ENCODE measurements around the gene PTRH1. TPM values are rescaled to one million over a fixed set of nuclear protein-coding genes. Genes with fewer than 3 reads are reported as not detected.

The PTRH1 gene
- total RNA-seq, 2 donors from 2014 or later = 23.6 to 64.9 TPM

DNA sequence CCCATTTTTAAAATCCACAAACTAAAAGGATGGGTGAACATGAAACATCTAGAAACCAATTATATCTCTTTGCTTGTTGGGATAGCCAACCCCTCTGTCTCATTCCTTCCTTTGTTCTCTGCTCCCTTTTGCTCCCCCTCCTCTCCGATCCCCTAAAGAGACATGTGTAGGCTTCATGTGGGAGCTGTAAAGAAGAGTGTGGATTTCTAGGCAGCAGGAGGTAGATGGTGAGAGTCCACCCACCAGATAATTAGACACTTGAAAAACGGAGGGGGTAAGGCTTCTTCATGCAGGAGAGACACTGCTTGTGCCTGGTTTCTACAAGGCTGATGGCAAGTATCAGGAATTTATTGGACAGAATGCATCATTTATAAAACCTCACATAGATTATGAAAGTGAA, 36.0 kb downstream of the PTRH1 start:
- TF ChIP-seq POLR2A (IDR thresholded peaks at IDR 0.05) (no peak), CTCF (IDR thresholded peaks at IDR 0.05) (no peak)
- no peak overlapping the region for H3K4me3 ChIP-seq
- H3K27ac ChIP-seq = no peak overlapping the region
- no peaks in the 10 kb centered on the region for H3K9me3 ChIP-seq
- H3K4me1 ChIP-seq = no peaks in the 10 kb centered on the region
- peaks cover 0 to 7% of the 10 kb centered on the region in 2 donors for H3K36me3 ChIP-seq (replicated peaks in 1 of 2; ENCODE audit: insufficient read depth in 1 of 2, low read depth in 2 of 2)
- DNase-seq (no peak), ATAC-seq (no peak)
- H3K27me3 ChIP-seq = no peaks in the 10 kb centered on the region
- WGBS, 2 donors = 61 to 86% methylated on average over 2 of the region's 2 CpGs
- intact Hi-C loops (cut with DNase I) = no loop called here

GRCh38 chr9:127676638-127677037, 38.8 kb downstream of the PTRH1 start:
- Histone ChIP-seq H3K4me3 (no peak overlapping the region), H3K9me3 (no peaks in the 10 kb centered on the region), H3K36me3 (replicated peaks in 1 of 2; ENCODE audit: insufficient read depth in 1 of 2, low read depth in 2 of 2) (peaks cover 7 to 9% of the 10 kb centered on the region in 2 donors), H3K27ac (no peak overlapping the region), H3K27me3 (no peaks in the 10 kb centered on the region), H3K4me1 (no peaks in the 10 kb centered on the region)
- ATAC-seq (no peak), DNase-seq (no peak)
- 92% methylated on average over 8 to 12 of the region's 12 CpGs for WGBS, 2 donors
- TF ChIP-seq POLR2A (IDR thresholded peaks at IDR 0.05) (no peak), CTCF (IDR thresholded peaks at IDR 0.05) (no peak)
- intact Hi-C loops (cut with DNase I) = no loop called here

DNA sequence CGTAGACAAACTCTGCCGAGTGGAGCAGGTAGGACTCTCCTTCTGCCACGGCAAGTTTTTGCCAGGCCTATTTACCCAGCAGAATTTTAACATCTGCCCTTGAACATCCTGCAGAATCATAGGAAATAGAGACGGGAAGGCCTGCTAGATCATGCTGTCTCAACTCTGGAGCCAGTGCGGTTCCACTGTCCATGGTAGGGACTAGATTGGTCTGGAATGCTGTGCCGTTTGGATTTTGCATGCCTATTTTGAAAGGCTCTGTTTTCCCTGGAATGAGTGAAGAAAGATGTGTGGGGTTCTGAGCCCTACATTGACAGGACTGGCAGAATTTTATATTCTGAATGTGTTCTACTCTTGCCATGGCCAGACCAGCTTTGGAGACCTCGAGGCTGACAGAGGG, 42.2 kb downstream of the PTRH1 start:
- Histone ChIP-seq H3K36me3 (replicated peaks in 1 of 2; ENCODE audit: insufficient read depth in 1 of 2, low read depth in 2 of 2) (peaks cover 7% of the 10 kb centered on the region in 2 donors), H3K27ac (no peak overlapping the region), H3K27me3 (no peaks in the 10 kb centered on the region), H3K4me3 (no peak overlapping the region), H3K4me1 (no peaks in the 10 kb centered on the region), H3K9me3 (no peaks in the 10 kb centered on the region)
- no peak for TF ChIP-seq CTCF (IDR thresholded peaks at IDR 0.05)
- TF ChIP-seq POLR2A (IDR thresholded peaks at IDR 0.05) = no peak
- ATAC-seq (no peak), DNase-seq (no peak)
- intact Hi-C loops (cut with DNase I) = no loop called here
- WGBS, 2 donors = 79 to 90% methylated on average over 7 of the region's 7 CpGs

DNA sequence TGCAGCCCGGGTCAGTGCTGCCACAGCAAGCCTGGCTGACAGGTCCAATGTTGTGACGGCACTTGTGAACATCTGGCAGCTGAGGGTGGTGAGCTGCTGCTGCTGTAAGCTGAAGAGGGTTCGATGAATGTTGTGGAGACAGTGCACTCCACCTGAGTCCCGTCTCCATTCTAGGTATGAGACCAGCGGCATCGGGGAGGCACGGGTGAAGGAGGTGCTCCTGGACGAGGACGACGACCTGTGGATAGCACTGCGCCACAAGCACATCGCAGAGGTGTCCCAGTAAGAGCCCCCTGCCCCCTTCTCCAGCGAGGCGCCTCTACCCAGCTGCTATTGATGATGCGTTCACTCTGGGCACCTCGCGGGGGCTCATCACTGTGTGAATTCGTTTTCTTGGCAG, 47.6 kb downstream of the PTRH1 start:
- Histone ChIP-seq H3K27me3 (no peaks in the 10 kb centered on the region), H3K9me3 (no peaks in the 10 kb centered on the region), H3K27ac (no peak overlapping the region), H3K36me3 (replicated peaks in 1 of 2; ENCODE audit: insufficient read depth in 1 of 2, low read depth in 2 of 2) (peaks cover 4 to 5% of the 10 kb centered on the region in 2 donors), H3K4me3 (no peak overlapping the region), H3K4me1 (no peaks in the 10 kb centered on the region)
- 90 to 93% methylated on average over 17 to 18 of the region's 18 CpGs for whole genome bisulfite sequencing, 2 donors
- TF ChIP-seq POLR2A (IDR thresholded peaks at IDR 0.05) = no peak
- TF ChIP-seq CTCF (IDR thresholded peaks at IDR 0.05) = no peak
- DNase-seq = no peak
- intact Hi-C loops (cut with DNase I) = loop anchor here (10.0 kb wide), 1 partner anchor 193 kb away; no protein-coding TSS in a partner anchor
- no peak for ATAC-seq

DNA sequence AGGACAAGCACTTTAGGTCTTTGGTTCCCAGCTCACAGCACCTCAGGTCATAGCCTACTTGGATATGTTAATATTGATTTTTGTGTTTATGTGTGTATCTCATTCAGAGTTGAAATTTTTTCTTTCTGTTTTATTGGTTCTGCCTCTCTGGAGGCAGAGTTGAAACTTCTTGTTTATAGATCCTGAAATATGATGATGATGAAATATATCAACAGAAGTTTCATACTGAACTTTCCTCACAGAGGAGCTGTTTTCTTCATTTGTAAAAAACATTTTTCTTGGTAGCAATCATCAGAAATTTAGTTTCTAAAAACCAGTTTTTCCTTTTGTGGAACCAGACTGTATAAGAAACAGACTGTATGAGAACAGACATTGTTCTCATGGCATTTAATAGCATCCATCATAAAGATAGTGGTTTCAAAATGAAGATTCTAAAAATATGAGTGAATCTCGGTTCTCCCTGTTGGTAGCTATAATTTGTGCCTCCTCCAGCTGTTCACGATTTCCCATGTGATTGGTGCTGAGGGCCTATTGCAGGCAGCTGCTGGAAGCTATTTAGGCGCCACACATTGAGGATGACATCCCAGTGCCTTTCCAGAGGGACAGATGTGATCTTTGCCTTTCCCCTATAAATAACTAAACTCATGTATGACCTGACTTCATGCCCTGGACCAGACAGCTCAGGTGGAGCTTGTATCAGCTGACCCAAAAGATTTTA, 48.2 kb downstream of the PTRH1 start:
- ATAC-seq = no peak
- intact Hi-C loops (cut with DNase I) = loop anchor here (10.0 kb wide), 1 partner anchor 192 kb away; no protein-coding TSS in a partner anchor
- no peak for TF ChIP-seq POLR2A (IDR thresholded peaks at IDR 0.05)
- no peak for TF ChIP-seq CTCF (IDR thresholded peaks at IDR 0.05)

More for the DNA sequence above, 48.2 kb downstream of the PTRH1 start:
- no peak for DNase-seq
- H3K4me1 ChIP-seq = no peaks in the 10 kb centered on the region
- no peaks in the 10 kb centered on the region for H3K9me3 ChIP-seq
- peaks cover 0 to 3% of the 10 kb centered on the region in 2 donors for H3K36me3 ChIP-seq (replicated peaks in 1 of 2; ENCODE audit: insufficient read depth in 1 of 2, low read depth in 2 of 2)
- H3K4me3 ChIP-seq = no peak overlapping the region
- no peaks in the 10 kb centered on the region for H3K27me3 ChIP-seq
- 84 to 86% methylated on average over 3 of the region's 3 CpGs for WGBS, 2 donors
- no peak overlapping the region for H3K27ac ChIP-seq

Data from body of pancreas (tissue), 4 donors.